ENCODE data around the gene MARK3.
"Not testable (repeated sequence)": the region's sequence is repeated elsewhere in the genome, so short reads cannot be mapped to it uniquely, and the experiment has no call there.

MARK3 gene

DNA sequence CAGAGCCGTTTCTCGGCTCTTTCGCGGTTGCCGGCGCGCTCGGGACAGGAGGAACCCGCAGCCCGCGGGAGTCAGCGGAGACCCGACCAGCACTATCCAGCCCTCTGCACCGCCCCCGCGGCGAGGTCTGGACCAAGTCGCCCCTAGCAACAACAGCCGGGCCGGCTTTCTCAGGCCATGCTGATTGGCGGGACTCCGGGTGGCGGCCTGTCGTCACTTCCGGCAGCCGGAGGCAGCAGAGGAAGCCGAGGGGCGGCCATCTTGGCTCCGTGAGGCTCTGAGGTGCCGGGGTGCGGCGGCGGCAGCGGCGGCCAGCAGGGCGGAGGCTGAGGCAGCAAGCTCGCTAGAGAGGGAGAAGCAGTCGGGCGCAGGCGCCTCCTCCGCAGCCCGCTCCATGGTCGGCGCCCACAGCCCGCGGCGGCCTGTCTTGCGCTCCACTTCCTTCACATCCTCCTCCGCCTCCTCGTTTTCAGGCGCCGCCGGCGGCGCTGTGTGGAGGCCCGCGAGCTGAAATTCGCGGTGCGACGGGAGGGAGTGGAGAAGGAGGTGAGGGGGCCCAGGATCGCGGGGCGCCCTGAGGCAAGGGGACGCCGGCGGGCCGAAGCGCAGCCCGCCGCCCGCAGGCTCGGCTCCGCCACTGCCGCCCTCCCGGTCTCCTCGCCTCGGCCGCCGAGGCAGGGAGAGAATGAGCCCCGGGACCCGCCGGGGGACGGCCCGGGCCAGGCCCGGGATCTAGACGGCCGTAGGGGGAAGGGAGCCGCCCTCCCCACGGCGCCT, at the start of gene MARK3:
Gene MARK3, plus strand, starts transcription at position 264 of the 777 bp plus-strand sequence. CDS start 615 bp downstream, outside the sequence.
- peak; percentile 93 for DNase-seq

- DNase-seq, result no peak
Observed at GRCh38 chr14:103336191-103336590, 49.0 kb upstream of the MARK3 start.

DNA sequence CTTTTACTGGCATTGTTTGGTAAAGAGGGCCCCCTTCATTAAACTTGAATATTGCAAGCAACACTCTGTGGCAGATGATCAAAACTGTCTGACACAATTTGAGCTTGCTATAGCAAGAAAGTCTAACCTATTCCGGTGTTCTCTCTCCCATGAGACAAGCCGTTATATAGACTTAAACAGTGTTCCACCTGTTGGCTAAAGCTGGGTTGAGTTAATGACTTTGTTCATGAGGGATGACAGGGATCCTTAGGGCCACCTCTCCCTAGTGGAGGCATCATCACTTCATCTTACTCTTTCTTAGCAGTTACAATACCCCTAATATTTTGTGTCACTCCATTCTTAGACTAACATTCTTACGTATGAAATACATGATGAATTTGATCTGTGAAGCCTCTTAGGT, 47.4 kb upstream of the MARK3 start:
- no peak for DNase-seq

- DNase-seq, result no peak
Observed at GRCh38 chr14:103339561-103339960, 45.7 kb upstream of the MARK3 start.

DNA sequence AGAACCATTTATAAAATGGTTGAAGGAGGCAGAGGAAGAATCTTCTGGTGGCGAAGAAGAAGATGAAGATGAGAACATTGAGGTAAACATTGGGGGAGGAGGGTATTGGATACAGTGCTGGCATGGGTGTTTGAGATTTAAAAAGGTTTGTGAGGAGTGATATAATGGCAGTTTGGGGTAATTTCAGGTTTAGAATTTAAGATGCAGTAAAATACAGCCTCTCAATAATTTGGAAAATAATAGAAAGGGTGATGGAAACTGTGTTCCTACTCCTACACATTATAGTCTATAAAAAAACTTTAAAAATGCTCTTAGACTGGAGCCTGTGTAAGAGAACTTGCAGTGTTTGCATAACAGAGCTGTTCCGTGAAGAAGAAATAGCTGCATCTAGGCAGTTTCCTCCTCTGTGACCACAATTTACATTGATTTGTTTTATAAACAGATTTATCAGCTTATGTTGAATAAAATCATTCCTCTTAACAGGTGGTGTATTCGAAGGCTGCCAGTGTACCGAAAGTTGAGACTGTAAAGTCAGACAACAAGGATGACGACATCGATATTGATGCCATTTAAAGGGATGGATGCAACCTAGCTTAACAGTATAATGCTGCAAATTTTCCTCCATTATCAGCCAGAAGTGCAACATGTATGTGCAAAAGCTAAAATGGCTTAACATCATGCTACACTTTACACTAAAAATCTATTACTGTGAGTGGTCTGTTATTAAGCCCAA, 44.6 kb upstream of the MARK3 start:
- DNase-seq, result no peak

GRCh38 chr14:103341250-103342129, 43.7 kb upstream of the MARK3 start:
- DNase-seq, result no peak

- DNase-seq, result no peak
Observed at GRCh38 chr14:103343164-103343879, 41.9 kb upstream of the MARK3 start.

- DNase-seq, result no peak
Observed at GRCh38 chr14:103343905-103344797, 41.1 kb upstream of the MARK3 start.

- DNase-seq, result no peak
Observed at GRCh38 chr14:103346286-103346685, 38.9 kb upstream of the MARK3 start.

DNA sequence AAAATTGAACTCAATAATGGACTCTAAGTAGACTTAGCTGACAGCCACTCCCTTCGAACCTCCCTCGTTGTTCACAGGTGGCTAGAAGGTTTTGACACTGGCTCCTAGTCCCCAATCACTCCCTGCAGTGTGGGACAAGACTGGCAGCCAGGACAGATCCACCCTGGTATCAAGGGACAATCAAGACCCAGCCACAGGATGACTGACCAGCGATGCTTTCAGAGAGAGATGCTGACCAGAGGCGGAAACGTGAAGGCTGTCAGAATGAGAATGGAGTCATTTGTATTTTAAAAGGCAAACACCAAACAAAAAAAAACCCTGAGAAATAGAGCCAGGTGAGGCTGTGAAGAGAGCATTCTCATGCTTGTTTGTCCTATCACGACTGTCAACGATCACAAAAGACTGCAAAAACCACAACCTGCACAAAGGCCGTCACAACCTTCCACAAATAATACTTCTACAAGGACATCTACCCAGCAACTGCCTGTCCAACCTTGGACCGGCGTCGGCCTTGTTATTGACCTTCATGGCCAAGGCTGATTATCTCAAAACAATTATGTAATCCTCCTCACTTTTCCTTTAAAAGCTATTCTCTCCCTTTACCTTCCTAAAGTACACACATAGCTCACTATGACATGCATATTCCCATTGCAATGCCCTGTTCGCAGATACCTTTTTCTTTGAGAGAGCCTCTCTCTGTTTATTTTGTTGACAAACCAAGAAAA, 38.0 kb upstream of the MARK3 start:
- no peak for DNase-seq

- DNase-seq, result no peak
Observed at GRCh38 chr14:103348154-103348553, 37.1 kb upstream of the MARK3 start.

DNA sequence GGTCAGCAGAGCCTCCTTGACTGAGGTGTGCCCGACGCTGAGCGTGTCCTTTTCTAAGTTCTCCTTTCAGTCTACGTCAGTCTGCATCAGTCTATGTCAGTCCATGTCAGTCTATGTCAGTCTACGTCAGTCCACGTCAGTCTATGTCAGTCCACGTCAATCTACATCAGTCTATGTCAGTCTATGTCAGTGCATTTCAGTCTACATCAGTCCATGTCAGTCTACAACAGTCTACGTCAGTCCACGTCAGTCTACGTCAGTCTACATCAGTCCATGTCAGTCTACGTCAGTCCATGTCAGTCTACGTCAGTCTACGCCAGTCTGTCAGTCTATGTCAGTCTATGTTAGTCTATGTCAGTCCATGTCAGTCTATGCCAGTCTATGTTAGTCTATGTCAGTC, 35.2 kb upstream of the MARK3 start:
- DNase-seq, result no peak

GRCh38 chr14:103353362-103353761, 31.9 kb upstream of the MARK3 start:
- no peak for DNase-seq

DNA sequence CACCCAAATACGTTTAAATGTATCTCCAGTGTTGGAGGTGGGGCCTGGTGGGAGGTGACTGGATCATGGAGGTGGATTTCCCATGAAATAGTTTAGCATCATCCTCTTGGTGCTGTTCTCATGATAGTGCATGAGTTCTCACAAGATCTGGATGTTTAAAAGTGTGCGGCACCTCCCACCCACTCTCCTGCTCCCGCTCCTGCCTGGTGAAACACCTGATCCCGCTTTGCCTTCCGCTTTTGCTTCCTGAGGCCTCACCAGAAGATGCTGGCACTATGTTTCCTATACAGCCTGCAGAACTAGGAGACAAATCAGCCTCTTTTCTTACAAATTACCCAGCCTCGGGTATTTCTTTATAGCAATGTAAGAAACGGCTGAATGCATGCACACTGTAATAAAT, 31.1 kb upstream of the MARK3 start:
- no peak for DNase-seq

DNA sequence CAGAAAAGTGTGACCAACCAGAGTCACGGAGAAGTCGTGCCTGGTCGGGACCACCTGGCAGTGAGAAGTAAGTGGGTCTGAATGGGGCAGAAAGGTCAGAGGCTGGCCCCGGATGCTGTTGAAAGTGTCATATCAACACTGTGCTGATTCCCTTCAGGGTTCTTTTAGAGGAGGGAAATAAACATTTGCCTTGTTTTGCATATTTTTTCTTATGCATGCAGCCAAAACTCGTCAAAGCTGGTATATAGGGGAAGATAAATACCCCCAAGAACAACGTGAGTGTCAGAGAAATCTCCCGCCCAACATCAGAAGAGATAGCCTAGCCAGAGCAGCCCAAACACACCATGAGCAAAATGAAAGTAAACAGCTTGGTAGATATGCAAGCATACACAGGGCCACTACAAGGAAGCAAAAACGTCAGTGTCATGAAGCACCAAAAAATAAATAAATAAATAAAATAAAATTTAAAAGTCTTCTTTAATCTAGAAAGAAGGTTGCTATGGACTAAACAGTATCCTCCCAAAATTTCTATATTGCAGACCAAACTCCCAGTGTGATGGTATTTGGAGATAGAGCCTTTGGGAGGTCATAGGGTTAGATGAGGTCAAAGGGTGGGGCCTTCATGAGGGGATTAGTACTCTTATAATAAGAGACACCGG, 29.1 kb upstream of the MARK3 start:
- no peak for DNase-seq

DNA sequence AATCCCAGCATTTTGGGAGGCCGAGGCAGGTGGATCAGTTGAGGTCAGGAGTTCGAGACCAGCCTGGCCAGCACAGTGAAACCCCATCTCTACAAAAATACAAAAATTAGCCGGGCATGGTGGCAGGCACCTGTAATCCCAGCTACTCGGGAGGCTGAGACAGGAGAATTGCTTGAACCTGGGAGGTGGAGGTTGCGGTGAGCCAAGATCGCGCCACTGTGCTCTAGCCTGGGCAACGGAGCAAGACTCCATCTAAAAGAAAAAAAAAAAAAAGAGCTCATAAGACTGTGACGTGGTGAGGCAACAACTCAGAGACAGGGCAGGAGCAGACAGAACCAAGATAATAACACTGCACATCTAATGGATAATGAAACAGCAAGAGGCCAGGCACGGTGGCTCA, 27.7 kb upstream of the MARK3 start:
- DNase-seq, result not testable (repeated sequence)

DNA sequence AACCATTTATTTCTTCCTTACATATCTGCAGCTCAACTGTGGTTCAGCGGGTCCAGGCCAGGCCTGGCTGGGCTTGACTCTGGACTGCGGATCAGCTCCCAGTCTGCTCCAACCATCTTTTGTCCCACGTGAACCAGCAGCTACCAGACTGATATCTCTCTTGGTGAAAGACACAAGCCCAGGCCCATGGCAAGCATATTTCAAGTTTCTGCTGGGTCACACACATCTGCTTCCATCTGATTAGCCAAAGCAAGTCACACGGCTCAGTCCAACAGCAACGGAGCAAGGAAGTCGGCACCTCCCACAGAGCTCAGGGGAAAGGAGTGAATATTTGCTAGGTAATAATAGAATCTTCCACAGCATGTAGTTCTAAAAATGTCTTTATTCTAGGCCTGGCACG, 24.7 kb upstream of the MARK3 start:
- no peak for DNase-seq

- DNase-seq, result no peak
Observed at GRCh38 chr14:103361867-103362266, 23.3 kb upstream of the MARK3 start.

DNA sequence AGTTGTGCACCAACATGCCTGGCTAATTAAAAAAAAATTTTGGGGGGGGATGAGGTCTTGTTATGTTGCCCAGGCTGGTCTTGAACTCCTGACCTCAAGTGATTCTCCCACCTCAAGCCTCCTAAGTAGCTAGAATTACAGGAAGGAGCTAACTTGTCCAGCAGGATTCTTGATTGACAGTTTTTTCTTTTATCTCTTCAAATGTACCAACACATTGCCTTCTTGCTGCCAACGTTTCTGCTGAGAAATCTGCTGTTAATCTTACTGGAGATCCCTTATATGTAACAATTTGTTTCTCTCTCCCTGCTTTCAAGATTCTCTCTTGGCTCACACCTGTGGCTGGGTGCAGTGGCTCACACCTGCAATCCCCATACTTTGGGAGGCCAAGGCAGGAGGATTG, 22.4 kb upstream of the MARK3 start:
- no peak for DNase-seq

- no peak for DNase-seq
Observed at GRCh38 chr14:103366741-103367140, 18.5 kb upstream of the MARK3 start.

All from activated CD4-positive, alpha-beta T cell treated with anti-CD3 and anti-CD28 coated beads, Interleukin-2, amount 50 U/mL, for 4 hours (primary cell).